Endothelial cell of umbilical vein (primary cell): ENCODE results near the gene FHIT. TPM values are rescaled to one million over a fixed set of nuclear protein-coding genes. Genes with fewer than 3 reads are reported as not detected.

Source experiments
- BruUV-seq: library from RNA; stranded (reverse); fragments of 400-500 nt; replicated peaks from 2 replicates; lab custom pipeline; 2021; lab: Mats Ljungman, UMichigan
- CTCF ChIA-PET: fragments of 300-600, 350-600 bp; sonication (Branson Sonifier 250); formaldehyde crosslinking; loops from one replicate; lab custom pipeline; 2021; ENCODE audit warnings: antibody characterized with exemption, inconsistent platforms; lab: Charles Lee
- POLR2A ChIA-PET: fragments of 300-600, 350-600 bp; sonication (Branson Sonifier 250); formaldehyde crosslinking; loops from one replicate; lab custom pipeline; 2021; ENCODE audit warnings: antibody characterized with exemption, inconsistent platforms; lab: Charles Lee
- DNase-seq: peaks from one replicate; pipeline ENCODE4 v3.0.0-alpha.2; 2011; ENCODE audit warnings: low read depth, low spot score
- FAIRE-seq: peaks from 2 replicates; lab custom pipeline; 2011; peaks lifted over from hg19 to GRCh38; lab: Jason Lieb, UNC
- H2AFZ ChIP-seq: 2 replicates; pipeline ENCODE4 v1.6.0; 2012; ENCODE audit warnings: low read depth, low read length, control low read depth, inconsistent platforms
- H3K27ac ChIP-seq: 2 replicates; pipeline ENCODE4 v1.5.1; 2011; ENCODE audit warnings: low read depth, mild to moderate bottlenecking, control low read depth, low read length, moderate library complexity; ENCODE audit not compliant: insufficient read depth
- H3K27me3 ChIP-seq, 2 experiments: 2 replicates each; pipeline versions ENCODE4 v1.6.0 to v1.6.1; 2011; ENCODE audit warnings: low read length in 2 of 2, mixed read lengths in 1 of 2; ENCODE audit not compliant: control insufficient read depth in 2 of 2, insufficient read depth in 2 of 2
- H3K36me3 ChIP-seq, 2 experiments: 2 replicates in 1 of 2; 3 replicates in 1 of 2; pipeline ENCODE4 v1.5.1; 2011; ENCODE audit warnings: low read length in 2 of 2, mild to moderate bottlenecking in 1 of 2, moderate library complexity in 1 of 2; ENCODE audit not compliant: control insufficient read depth in 2 of 2, insufficient read depth in 2 of 2; ENCODE audit errors: extremely low read depth in 1 of 2
- H3K4me1 ChIP-seq: 3 replicates; pipeline ENCODE4 v1.5.1; 2011; ENCODE audit warnings: mild to moderate bottlenecking, low read length; ENCODE audit not compliant: control insufficient read depth, insufficient read depth; ENCODE audit errors: extremely low read depth
- H3K4me2 ChIP-seq: 2 replicates; pipeline ENCODE4 v1.6.1; 2011; ENCODE audit warnings: low read length, control low read depth, mixed read lengths; ENCODE audit not compliant: insufficient read depth
- H3K4me3 ChIP-seq, 3 experiments: fragments of 200-600 bp in 1 of 3; sonication (generic), shearing (Covaris generic) in 1 of 3; replicated peaks in 1 of 3; 2 replicates each; pipeline ENCODE4 v1.5.1; 2011 to 2016; ENCODE audit warnings: control low read depth in 3 of 3, low read length in 3 of 3, mild to moderate bottlenecking in 2 of 3, inconsistent platforms in 1 of 3, low read depth in 1 of 3, moderate library complexity in 1 of 3; ENCODE audit not compliant: insufficient read depth in 1 of 3
- H3K79me2 ChIP-seq: 2 replicates; pipeline ENCODE4 v1.6.0; 2012; ENCODE audit warnings: low read length, inconsistent platforms; ENCODE audit not compliant: control insufficient read depth, insufficient read depth
- H3K9ac ChIP-seq: replicated peaks from 2 replicates; pipeline ENCODE3; 2011; ENCODE audit warnings: low read length, control low read depth; ENCODE audit not compliant: insufficient read depth; ENCODE audit errors: extremely low read depth
- H3K9me1 ChIP-seq: replicated peaks from 3 replicates; pipeline ENCODE4 v1.6.0; 2011; ENCODE audit warnings: mild to moderate bottlenecking, low read length; ENCODE audit not compliant: control insufficient read depth, insufficient read depth; ENCODE audit errors: extremely low read depth
- H3K9me3 ChIP-seq: replicated peaks from 2 replicates; pipeline ENCODE4 v1.5.1; 2012; ENCODE audit warnings: low read length, inconsistent platforms; ENCODE audit not compliant: control insufficient read depth, insufficient read depth
- H4K20me1 ChIP-seq: replicated peaks from 2 replicates; pipeline ENCODE3; 2011; ENCODE audit warnings: mild to moderate bottlenecking, low read length; ENCODE audit not compliant: control insufficient read depth, insufficient read depth; ENCODE audit errors: extremely low read depth
- CTCF ChIP-seq, 2 donors: IDR thresholded peaks; 1 replicate in 1 of 2; 2 replicates in 1 of 2; pipeline ENCODE4 v1.5.1; 2011; ENCODE audit warnings: low read length in 2 of 2, mild to moderate bottlenecking in 2 of 2, moderate library complexity in 2 of 2, control low read depth in 1 of 2, inconsistent platforms in 1 of 2, low read depth in 1 of 2; ENCODE audit not compliant: insufficient read depth in 1 of 2; ENCODE audit errors: extremely low read depth in 1 of 2
- EZH2 ChIP-seq: IDR thresholded peaks from 2 replicates; pipeline ENCODE4 v1.6.1; 2012; ENCODE audit warnings: borderline replicate concordance, low read depth, mild to moderate bottlenecking, moderate library complexity, low read length, inconsistent platforms; ENCODE audit not compliant: severe bottlenecking
- FOS ChIP-seq: IDR thresholded peaks from 2 replicates; pipeline ENCODE4 v1.6.1; 2011; ENCODE audit warnings: mild to moderate bottlenecking, low read length, moderate library complexity, borderline replicate concordance; ENCODE audit not compliant: insufficient read depth
- GATA2 ChIP-seq: IDR thresholded peaks from 2 replicates; pipeline ENCODE4 v1.7.0; 2011; ENCODE audit warnings: low read depth, mild to moderate bottlenecking, moderate library complexity, mixed read lengths, low read length; ENCODE audit not compliant: insufficient read length, insufficient read depth
- JUN ChIP-seq: IDR thresholded peaks from 2 replicates; pipeline ENCODE4 v1.6.1; 2011; ENCODE audit warnings: borderline replicate concordance, low read depth; ENCODE audit not compliant: insufficient read length, insufficient read depth
- MAX ChIP-seq: IDR thresholded peaks from 2 replicates; pipeline ENCODE4 v1.6.1; 2011; ENCODE audit not compliant: insufficient read depth, insufficient read length
- MYC ChIP-seq: IDR thresholded peaks from one replicate; pipeline ENCODE4 v1.6.1; 2011; ENCODE audit warnings: mild to moderate bottlenecking, low read depth, low read length
- POLR2A ChIP-seq: IDR thresholded peaks from 2 replicates; pipeline ENCODE4 v1.6.1; 2012; ENCODE audit warnings: low read depth, mild to moderate bottlenecking, control low read depth, low read length
- POLR2AphosphoS5 ChIP-seq: IDR thresholded peaks from 2 replicates; pipeline ENCODE4 v1.6.1; 2012; ENCODE audit warnings: low read depth, mild to moderate bottlenecking, control low read depth, low read length, moderate library complexity; ENCODE audit not compliant: insufficient read depth
- dilution Hi-C: fragments of 300-500 bp; cut with MboI; formaldehyde crosslinking; loops from one replicate; pipeline ENCODE4 v1.15.0; 2019; ENCODE audit warnings: low sequenced_read_pairs; ENCODE audit not compliant: extremely low pct_ligation_motif_present
- intact Hi-C: fragments of 100-400 bp; cut with micrococcal nuclease; formaldehyde crosslinking; loops from one replicate; pipeline ENCODE4 v1.10.0; 2022
- polyA plus RNA-seq, 4 experiments: library from polyadenylated mRNA; depleted of rRNA in 3 of 4; stranded (reverse) in 3 of 4; unstranded in 1 of 4; fragments of >200 nt; gene quantifications; 2 replicates each; pipeline versions ENCODE4 v1.2.1 to v1.2.3, GENCODE V29; 2011 to 2012; ENCODE audit warnings: missing spikeins in 1 of 4
- total RNA-seq: library from RNA; stranded (reverse); gene quantifications from 2 replicates; pipeline ENCODE4 v1.2.3, GENCODE V29; 2021

The FHIT gene
- total and polyA plus RNA-seq, 2 donors (not counting 3 experiments of a cell fraction or from before 2014, with no cell fraction given), result 0.47 to 2.2 TPM

- Histone ChIP-seq H3K27ac (no peak overlapping the region), H3K9ac (no peak overlapping the region), H3K79me2 (no peaks in the 10 kb centered on the region), H3K4me2 (no peak overlapping the region), H3K4me3 (no peak overlapping the region), H3K27me3 (no peaks in the 10 kb centered on the region), H3K4me1 (no peaks in the 10 kb centered on the region), H2AFZ (no peak overlapping the region), H4K20me1 (no peaks in the 10 kb centered on the region), H3K9me1 (no peaks in the 10 kb centered on the region), H3K9me3 (no peaks in the 10 kb centered on the region), H3K36me3 (no peaks in the 10 kb centered on the region)
- no peak for FAIRE-seq
- TF ChIP-seq CTCF (IDR thresholded peaks at IDR 0.05; ENCODE audit: extremely low read depth in 1 of 2, insufficient read depth in 1 of 2, low read depth in 1 of 2, low read length in 2 of 2) (no peak), JUN (no peak), MAX (no peak), MYC (no peak), FOS (no peak), POLR2A (no peak), POLR2AphosphoS5 (no peak), EZH2 (no peak), GATA2 (no peak)
- dilution Hi-C loops, result no loop called here
- intact Hi-C loops, result no loop called here
- no TSS peak for BruUV-seq
- ChIA-PET POLR2A (no interaction called here), CTCF (no interaction called here)
- DNase-seq, result no peak
These were observed 1473.6 kb downstream of the FHIT start for GRCh38 chr3:59777667-59778077.
